IMR-90 (cell line): ENCODE data around the gene TCF19. TPM values are rescaled to one million over a fixed set of nuclear protein-coding genes. Genes with fewer than 3 reads are reported as not detected.

Experiments used
- ATAC-seq: fragments of 200-7000 bp; cut with Tn5 transposase; 2 replicates; pipeline ENCODE4 v1.9.1; 2020; ENCODE audit warnings: low read depth, mild to moderate bottlenecking, moderate library complexity
- BruUV-seq: library from RNA; stranded (reverse); fragments of 400-500 nt; replicated peaks from 2 replicates; lab custom pipeline; 2021; lab: Mats Ljungman, UMichigan
- CTCF ChIA-PET: fragments of 300-600 bp; formaldehyde crosslinking; extraction: SDS; loops from one replicate; lab custom pipeline; 2021; ENCODE audit warnings: antibody characterized with exemption; lab: Yijun Ruan, JAX
- POLR2A ChIA-PET: fragments of 300-600 bp; sonication (Branson Sonifier 250); formaldehyde crosslinking; loops from one replicate; lab custom pipeline; 2022; ENCODE audit warnings: antibody characterized with exemption; ENCODE audit not compliant: unreplicated experiment; lab: Charles Lee
- DNase-seq: peaks from one replicate; pipeline ENCODE4 v3.0.0; 2013
- H2AFZ ChIP-seq: replicated peaks from 2 replicates; pipeline ENCODE3; 2013; ENCODE audit warnings: low read length, mild to moderate bottlenecking; ENCODE audit not compliant: poor library complexity
- H2AK5ac ChIP-seq: 2 replicates; pipeline ENCODE4 v1.6.1; 2013; ENCODE audit warnings: low read depth, low read length, inconsistent platforms
- H2AK9ac ChIP-seq: replicated peaks from 2 replicates; pipeline ENCODE3; 2013; ENCODE audit warnings: mild to moderate bottlenecking, low read depth, low read length, moderate library complexity; ENCODE audit not compliant: poor library complexity
- H2BK120ac ChIP-seq: 2 replicates; pipeline ENCODE4 v1.6.1; 2013; ENCODE audit warnings: low read depth, low read length, inconsistent platforms
- H2BK15ac ChIP-seq: 3 replicates; pipeline ENCODE4 v1.6.1; 2013; ENCODE audit warnings: low read depth, low read length, inconsistent platforms
- H2BK20ac ChIP-seq: 2 replicates; pipeline ENCODE4 v1.6.1; 2013; ENCODE audit warnings: low read depth, mild to moderate bottlenecking, inconsistent platforms, low read length, moderate library complexity
- H2BK5ac ChIP-seq: 2 replicates; pipeline ENCODE4 v1.6.1; 2013; ENCODE audit warnings: mild to moderate bottlenecking, low read depth, low read length, inconsistent platforms; ENCODE audit not compliant: poor library complexity, severe bottlenecking
- H3K14ac ChIP-seq: replicated peaks from 2 replicates; pipeline ENCODE4 v1.6.1; 2013; ENCODE audit warnings: low read depth, low read length, inconsistent platforms
- H3K18ac ChIP-seq: 2 replicates; pipeline ENCODE4 v1.6.1; 2013; ENCODE audit warnings: low read depth, low read length, control low read depth
- H3K23ac ChIP-seq: 2 replicates; pipeline ENCODE4 v1.6.1; 2013; ENCODE audit warnings: low read depth, low read length, inconsistent platforms
- H3K27ac ChIP-seq: 2 replicates; pipeline ENCODE4 v1.5.1; 2013; ENCODE audit warnings: mild to moderate bottlenecking, control low read depth, low read length; ENCODE audit not compliant: insufficient read depth
- H3K27me3 ChIP-seq: 2 replicates; pipeline ENCODE4 v1.6.1; 2013; ENCODE audit warnings: low read length; ENCODE audit not compliant: control insufficient read depth, insufficient read depth
- H3K36me3 ChIP-seq: 2 replicates; pipeline ENCODE4 v1.6.1; 2013; ENCODE audit warnings: low read length, mixed read lengths; ENCODE audit not compliant: control insufficient read depth, insufficient read depth
- H3K4ac ChIP-seq: 2 replicates; pipeline ENCODE4 v1.6.1; 2013; ENCODE audit warnings: low read depth, low read length, inconsistent platforms
- H3K4me1 ChIP-seq: 2 replicates; pipeline ENCODE4 v1.6.1; 2013; ENCODE audit warnings: low read length, mixed read lengths; ENCODE audit not compliant: control insufficient read depth, insufficient read depth
- H3K4me2 ChIP-seq: 2 replicates; pipeline ENCODE4 v1.6.1; 2013; ENCODE audit warnings: low read depth, mild to moderate bottlenecking, control low read depth, low read length, moderate library complexity
- H3K4me3 ChIP-seq: 2 replicates; pipeline ENCODE4 v1.5.1; 2013; ENCODE audit warnings: low read depth, mild to moderate bottlenecking, control low read depth, low read length, moderate library complexity; ENCODE audit not compliant: insufficient read depth
- H3K56ac ChIP-seq: 2 replicates; pipeline ENCODE4 v1.6.1; 2013; ENCODE audit warnings: low read length, inconsistent platforms; ENCODE audit not compliant: insufficient read depth; ENCODE audit errors: extremely low read depth
- H3K79me1 ChIP-seq, 2 experiments: 2 replicates each; pipeline ENCODE4 v1.6.1; 2013; ENCODE audit warnings: low read length in 2 of 2, inconsistent platforms in 1 of 2, low read depth in 1 of 2
- H3K9ac ChIP-seq: 2 replicates; pipeline ENCODE4 v1.6.1; 2013; ENCODE audit warnings: low read depth, low read length, control low read depth
- H3K9me1 ChIP-seq: 2 replicates; pipeline ENCODE4 v1.6.1; 2013; ENCODE audit warnings: low read length, inconsistent platforms; ENCODE audit not compliant: insufficient read depth
- H3K9me3 ChIP-seq: 2 replicates; pipeline ENCODE4 v1.6.1; 2013; ENCODE audit warnings: low read length; ENCODE audit not compliant: control insufficient read depth, insufficient read depth
- H4K20me1 ChIP-seq: 2 replicates; pipeline ENCODE4 v1.6.1; 2013; ENCODE audit warnings: low read length, inconsistent platforms; ENCODE audit not compliant: insufficient read depth
- H4K5ac ChIP-seq: 2 replicates; pipeline ENCODE4 v1.6.1; 2013; ENCODE audit warnings: mild to moderate bottlenecking, low read depth, low read length, control low read depth
- H4K8ac ChIP-seq, 2 experiments: 2 replicates each; pipeline ENCODE4 v1.6.1; 2013; ENCODE audit warnings: low read depth in 2 of 2, low read length in 2 of 2, control low read depth in 1 of 2, inconsistent platforms in 1 of 2
- H4K91ac ChIP-seq: 2 replicates; pipeline ENCODE4 v1.6.1; 2013; ENCODE audit warnings: low read depth, low read length, inconsistent platforms; ENCODE audit not compliant: insufficient read depth
- BHLHE40 ChIP-seq: fragments of 150-350 bp; IDR thresholded peaks from 2 replicates; pipeline ENCODE4 v1.6.1; 2016; ENCODE audit warnings: mild to moderate bottlenecking, low read depth, low read length
- CHD1 ChIP-seq: IDR thresholded peaks from 2 replicates; pipeline ENCODE4 v1.6.1; 2012; ENCODE audit warnings: low read depth, low read length, improper control_type of control experiment
- CTCF ChIP-seq: conservative IDR thresholded peaks from 2 replicates; pipeline ENCODE4 v1.5.1; 2012; ENCODE audit warnings: mild to moderate bottlenecking, low read depth, low read length, improper control_type of control experiment
- FOS ChIP-seq: fragments of 150-350 bp; IDR thresholded peaks from 2 replicates; pipeline ENCODE4 v1.6.1; 2016; ENCODE audit warnings: low read depth, low read length
- MAZ ChIP-seq: IDR thresholded peaks from 2 replicates; pipeline ENCODE4 v1.6.1; 2012; ENCODE audit warnings: low read depth, mild to moderate bottlenecking, low read length, improper control_type of control experiment, moderate library complexity, borderline replicate concordance
- MXI1 ChIP-seq: IDR thresholded peaks from 2 replicates; pipeline ENCODE4 v1.6.1; 2012; ENCODE audit warnings: low read depth, mild to moderate bottlenecking, low read length, moderate library complexity, borderline replicate concordance
- POLR2A ChIP-seq: IDR thresholded peaks from 2 replicates; pipeline ENCODE4 v1.6.1; 2012; ENCODE audit warnings: mild to moderate bottlenecking, low read depth, low read length
- RAD21 ChIP-seq: IDR thresholded peaks from 2 replicates; pipeline ENCODE4 v1.6.1; 2012; ENCODE audit warnings: low read length, improper control_type of control experiment
- RCOR1 ChIP-seq: IDR thresholded peaks from 2 replicates; pipeline ENCODE4 v1.6.1; 2012; ENCODE audit warnings: mild to moderate bottlenecking, low read length, improper control_type of control experiment; ENCODE audit not compliant: insufficient replicate concordance
- RFX5 ChIP-seq: IDR thresholded peaks from 2 replicates; pipeline ENCODE4 v1.8.0; 2012; ENCODE audit warnings: low read depth, mild to moderate bottlenecking, low read length, moderate library complexity
- SMC3 ChIP-seq: fragments of 150-350 bp; IDR thresholded peaks from 2 replicates; pipeline ENCODE4 v1.6.1; 2016; ENCODE audit warnings: low read depth, mild to moderate bottlenecking, antibody characterized with exemption, low read length, moderate library complexity
- WGBS, 2 experiments: methylation state at CpG; one replicate each; pipeline versions ENCODE4 v1.1.5 to v1.1.7; 2013; ENCODE audit warnings: missing lambda C conversion rate in 2 of 2; ENCODE audit not compliant: insufficient read length in 1 of 2; ENCODE audit errors: extremely low coverage in 2 of 2; 5-methylcytosine and 5-hydroxymethylcytosine counted together
- dilution Hi-C: fragments of 300-500 bp; cut with HindIII; formaldehyde crosslinking; loops from one replicate; pipeline ENCODE4 v1.14.3; 2018; ENCODE audit warnings: low sequenced_read_pairs; ENCODE audit not compliant: unreplicated experiment
- in situ Hi-C: fragments of 300-500 bp; cut with MboI; formaldehyde crosslinking; loops from 3 replicates; pipeline ENCODE4 v1.14.3; 2019; ENCODE audit warnings: low sequenced_read_pairs, inconsistent platforms, mixed read lengths
- intact Hi-C: fragments of 100-400 bp; cut with micrococcal nuclease; formaldehyde crosslinking; loops from 2 replicates; pipeline ENCODE4 v1.10.0; 2022
- polyA plus RNA-seq, 3 experiments: library from polyadenylated mRNA; depleted of rRNA; stranded (reverse); fragments of >200 nt; gene quantifications; 2 replicates each; pipeline ENCODE4 v1.2.3, GENCODE V29; 2012; ENCODE audit warnings: low replicate concordance in 1 of 3
- total RNA-seq: library from RNA; depleted of rRNA; stranded (reverse); fragments of >200 nt; gene quantifications from 2 replicates; pipeline ENCODE4 v1.2.3, GENCODE V29; 2012
- TF ChIP-seq, protein P1 (sequence below): fragments of 150-350 bp; IDR thresholded peaks from 2 replicates; pipeline ENCODE4 v1.6.1; 2017; ENCODE audit warnings: mild to moderate bottlenecking, antibody characterized with exemption, low read length, low read depth

Gene TCF19
- total and polyA plus RNA-seq, 2 of the 4 experiments (the other 2 are of a cell fraction): 13.1 to 14.2 TPM

DNA sequence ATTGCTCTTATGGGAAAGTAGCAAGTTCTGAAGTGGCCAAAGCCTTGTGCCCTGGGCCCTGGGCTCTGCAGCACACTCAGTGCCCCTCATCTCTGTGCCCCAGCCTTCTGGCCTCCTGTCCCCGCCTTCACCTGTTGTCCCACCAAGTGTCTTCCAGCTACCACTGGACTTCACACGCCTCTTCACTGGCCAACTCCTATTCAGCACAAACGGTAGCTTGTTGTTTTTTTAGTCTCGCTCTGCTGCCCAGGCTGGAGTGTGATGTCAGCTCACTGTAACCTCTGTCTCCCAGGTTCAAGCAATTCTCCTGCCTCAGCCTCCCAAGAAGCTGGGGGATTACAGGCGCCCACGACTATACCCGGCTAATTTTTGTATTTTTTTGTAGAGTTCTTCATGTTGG, 5.6 kb upstream of the TCF19 start:
- BruUV-seq: no TSS peak

More for the DNA sequence above, 5.6 kb upstream of the TCF19 start:
- Histone ChIP-seq H4K5ac (no peak overlapping the region), H2BK20ac (no peak overlapping the region), H3K4ac (no peak overlapping the region), H3K4me1 (peaks cover 4% of the 10 kb centered on the region), H3K56ac (no peak overlapping the region), H3K4me2 (no peak overlapping the region), H4K8ac (no peak overlapping the region), H3K9me1 (peaks cover 13% of the 10 kb centered on the region), H3K36me3 (peaks cover 22% of the 10 kb centered on the region), H3K9me3 (no peaks in the 10 kb centered on the region), H3K18ac (no peak overlapping the region), H4K91ac (no peak overlapping the region), H2BK5ac (no peak overlapping the region), H3K27me3 (no peaks in the 10 kb centered on the region), H2AFZ (no peak overlapping the region), H3K9ac (no peak overlapping the region), H2BK120ac (no peak overlapping the region), H3K4me3 (no peak overlapping the region), H2AK5ac (no peak overlapping the region), H3K14ac (no peak overlapping the region), H3K27ac (no peak overlapping the region), H2BK15ac (no peak overlapping the region), H3K79me1 (peaks cover 6 to 20% of the 10 kb centered on the region in 2 experiments), H2AK9ac (no peak overlapping the region), H3K23ac (no peak overlapping the region), H4K20me1 (no peaks in the 10 kb centered on the region)
- no peak for DNase-seq
- no peak for TF ChIP-seq BHLHE40
- no peak for TF ChIP-seq CHD1
- no peak for TF ChIP-seq FOS
- TF ChIP-seq, protein P1, sequence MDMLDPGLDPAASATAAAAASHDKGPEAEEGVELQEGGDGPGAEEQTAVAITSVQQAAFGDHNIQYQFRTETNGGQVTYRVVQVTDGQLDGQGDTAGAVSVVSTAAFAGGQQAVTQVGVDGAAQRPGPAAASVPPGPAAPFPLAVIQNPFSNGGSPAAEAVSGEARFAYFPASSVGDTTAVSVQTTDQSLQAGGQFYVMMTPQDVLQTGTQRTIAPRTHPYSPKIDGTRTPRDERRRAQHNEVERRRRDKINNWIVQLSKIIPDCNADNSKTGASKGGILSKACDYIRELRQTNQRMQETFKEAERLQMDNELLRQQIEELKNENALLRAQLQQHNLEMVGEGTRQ: no peak
- TF ChIP-seq MAZ: no peak
- TF ChIP-seq SMC3: no peak
- TF ChIP-seq RCOR1: no peak
- no peak for TF ChIP-seq CTCF
- no peak for TF ChIP-seq POLR2A
- TF ChIP-seq RFX5: no peak
- TF ChIP-seq MXI1: no peak
- TF ChIP-seq RAD21: no peak
- dilution Hi-C loops (no loop called here), intact Hi-C loops (no loop called here), in situ Hi-C loops (no loop called here)
- ATAC-seq: no peak
- POLR2A ChIA-PET: no interaction called here
- WGBS, 2 experiments: 88% methylated on average over 1 of the region's 7 CpGs; no CpG with 5 or more reads in 1 of the 2 experiments
- CTCF ChIA-PET: interaction anchor here (0.6 kb wide), 1 partner anchor 70 kb away, joined by 3 read pairs; no protein-coding TSS in a partner anchor
